HepG2 (cell line): ENCODE measurements around the gene RNF208. TPM values are rescaled to one million over a fixed set of nuclear protein-coding genes. Genes with fewer than 3 reads are reported as not detected.

ENCODE experiments used
- ARNT ChIP-seq: fragments of 450-650 bp; IDR thresholded peaks from 2 replicates; pipeline ENCODE4 v1.6.1; 2017
- ARNT2 ChIP-seq: sonication (generic); formaldehyde crosslinking; IDR thresholded peaks from 2 replicates; pipeline ENCODE4 v1.8.0; 2022; ENCODE audit warnings: mild to moderate bottlenecking, low read depth, missing genetic modification reagents, moderate library complexity
- ATF7-NPFF ChIP-seq: sonication (generic); formaldehyde crosslinking; IDR thresholded peaks from 2 replicates; pipeline ENCODE4 v1.8.1; 2023; ENCODE audit warnings: mild to moderate bottlenecking, low read depth, missing genetic modification reagents, moderate library complexity
- CHD2 ChIP-seq: IDR thresholded peaks from 2 replicates; pipeline ENCODE4 v1.6.1; 2011; ENCODE audit warnings: low read depth, low read length, improper control_type of control experiment
- MAFK ChIP-seq, 2 experiments: IDR thresholded peaks in 1 of 2; conservative IDR thresholded peaks in 1 of 2; 2 replicates each; pipeline ENCODE4 v1.6.1; 2011; ENCODE audit warnings: improper control_type of control experiment in 2 of 2, low read length in 2 of 2
- NCOA2 ChIP-seq: sonication (generic); formaldehyde crosslinking; IDR thresholded peaks from 2 replicates; pipeline ENCODE4 v1.8.0; 2022; ENCODE audit warnings: inconsistent platforms
- NR3C1 ChIP-seq: sonication (generic); formaldehyde crosslinking; IDR thresholded peaks from 2 replicates; pipeline ENCODE4 v1.4.0; 2020; ENCODE audit warnings: missing genetic modification reagents
- POLR2A ChIP-seq, 2 experiments: IDR thresholded peaks; 2 replicates each; pipeline ENCODE4 v1.6.1; 2011; ENCODE audit warnings: low read depth in 2 of 2, low read length in 2 of 2, mild to moderate bottlenecking in 1 of 2, moderate library complexity in 1 of 2; ENCODE audit not compliant: insufficient read depth in 1 of 2
- RELA ChIP-seq: sonication (generic); formaldehyde crosslinking; IDR thresholded peaks from 2 replicates; pipeline ENCODE4 v1.4.0; 2020; ENCODE audit warnings: missing genetic modification reagents
- RORA ChIP-seq: sonication (generic); formaldehyde crosslinking; IDR thresholded peaks from 2 replicates; pipeline ENCODE4 v1.5.0; 2020; ENCODE audit warnings: mild to moderate bottlenecking, missing genetic modification reagents, moderate library complexity
- ZNF138 ChIP-seq: sonication (generic); formaldehyde crosslinking; IDR thresholded peaks from 2 replicates; pipeline ENCODE4 v1.5.0; 2020; ENCODE audit warnings: mild to moderate bottlenecking, low read depth, missing genetic modification reagents
- ZNF333 ChIP-seq: sonication (generic); formaldehyde crosslinking; IDR thresholded peaks from 2 replicates; pipeline ENCODE4 v1.4.0; 2020; ENCODE audit warnings: mild to moderate bottlenecking, missing genetic modification reagents, borderline replicate concordance
- ZNF776 ChIP-seq: sonication (generic); formaldehyde crosslinking; IDR thresholded peaks from 2 replicates; pipeline ENCODE4 v1.4.0; 2020; ENCODE audit warnings: mild to moderate bottlenecking, missing genetic modification reagents
- polyA plus RNA-seq, 8 experiments: library from polyadenylated mRNA; depleted of rRNA in 3 of 8; stranded (reverse) in 7 of 8; unstranded in 1 of 8; fragments of >200 nt; fragmentation: Illumina TruSeq in 4 of 8; extraction: Trizol in 4 of 8; gene quantifications; 2 replicates each; pipeline versions ENCODE4 v1.2.1 to v1.2.3, GENCODE V29; 2011 to 2016; ENCODE audit warnings: low read depth in 4 of 8, missing spikeins in 1 of 8, mixed read lengths in 1 of 8; ENCODE audit not compliant: insufficient read depth in 1 of 8
- total RNA-seq, 5 experiments: library from RNA; depleted of rRNA; stranded (reverse); fragments of >200 nt; fragmentation: Illumina TruSeq; extraction: Trizol; gene quantifications; 2 replicates each; pipeline ENCODE4 v1.2.3, GENCODE V29; 2016; ENCODE audit warnings: low read depth in 1 of 5
- TF ChIP-seq, protein P1 (sequence below): sonication (generic); formaldehyde crosslinking; IDR thresholded peaks from 2 replicates; pipeline ENCODE4 v1.5.0; 2020; ENCODE audit warnings: missing genetic modification reagents, mild to moderate bottlenecking, borderline replicate concordance
- TF ChIP-seq, protein P2 (sequence below): sonication (generic); formaldehyde crosslinking; IDR thresholded peaks from 2 replicates; pipeline ENCODE4 v1.4.0; 2020; ENCODE audit warnings: missing genetic modification reagents, mild to moderate bottlenecking, borderline replicate concordance
- TF ChIP-seq, protein P3 (sequence below): sonication (generic); formaldehyde crosslinking; IDR thresholded peaks from 2 replicates; pipeline ENCODE4 v1.4.0; 2020; ENCODE audit warnings: mild to moderate bottlenecking, missing genetic modification reagents, borderline replicate concordance
- TF ChIP-seq, protein P4 (sequence below): sonication (generic); formaldehyde crosslinking; IDR thresholded peaks from 2 replicates; pipeline ENCODE4 v1.4.0; 2020; ENCODE audit warnings: missing genetic modification reagents, borderline replicate concordance
- TF ChIP-seq, protein P5 (sequence below): sonication (generic); formaldehyde crosslinking; IDR thresholded peaks from 2 replicates; pipeline ENCODE4 v1.8.0; 2022; ENCODE audit warnings: missing genetic modification reagents, mild to moderate bottlenecking, borderline replicate concordance

Gene RNF208
- total and polyA plus RNA-seq, 2 of the 13 experiments (the other 11 are each of a cell fraction or from before 2014, with no cell fraction given) = 1.6 to 2.1 TPM

DNA sequence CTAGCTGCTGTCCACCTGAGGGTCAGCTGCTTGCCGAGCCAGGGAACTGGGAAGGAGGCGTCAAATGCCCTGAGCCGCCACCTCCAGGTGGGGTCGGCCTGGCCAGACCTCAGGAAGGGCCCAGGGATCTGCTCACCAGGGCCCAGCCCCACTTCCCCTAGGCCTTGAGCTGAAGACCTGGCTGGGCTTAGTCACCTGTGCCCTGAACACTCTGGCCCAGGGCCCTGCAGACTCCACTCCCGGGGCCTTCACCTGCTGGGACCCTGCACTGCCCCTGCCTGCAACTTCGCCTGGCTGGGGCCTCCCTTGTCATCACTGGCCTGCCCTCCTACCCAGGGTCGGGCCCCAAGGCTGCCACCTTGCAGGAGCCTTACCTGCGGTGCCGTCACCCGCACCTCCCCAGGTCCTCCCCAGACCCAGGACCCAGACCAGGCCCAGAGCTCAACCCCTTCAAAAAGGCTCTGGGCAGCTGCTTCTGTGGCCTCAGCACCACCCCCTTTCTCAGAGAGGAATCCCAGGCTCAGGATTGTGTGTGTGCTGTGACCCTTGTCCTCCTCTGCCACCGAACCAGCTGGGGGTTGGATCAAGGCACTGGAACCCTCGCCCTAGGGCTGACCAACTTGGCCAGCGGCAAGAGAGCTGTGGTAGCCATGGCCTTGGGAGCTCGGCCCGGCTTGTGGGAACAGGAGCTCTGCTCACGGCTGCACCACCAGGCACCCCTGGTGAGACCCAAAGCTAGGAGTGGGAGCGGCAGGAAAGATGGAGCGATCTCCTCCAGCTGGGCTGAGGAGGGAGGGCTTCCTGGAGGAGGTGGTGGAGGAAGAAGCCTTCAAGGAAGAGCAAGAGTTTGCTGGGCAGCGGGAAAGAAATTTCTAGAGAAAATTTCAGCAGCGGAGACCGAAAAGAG, 31.9 kb upstream of the RNF208 start (continued):
- TF ChIP-seq, protein P1, sequence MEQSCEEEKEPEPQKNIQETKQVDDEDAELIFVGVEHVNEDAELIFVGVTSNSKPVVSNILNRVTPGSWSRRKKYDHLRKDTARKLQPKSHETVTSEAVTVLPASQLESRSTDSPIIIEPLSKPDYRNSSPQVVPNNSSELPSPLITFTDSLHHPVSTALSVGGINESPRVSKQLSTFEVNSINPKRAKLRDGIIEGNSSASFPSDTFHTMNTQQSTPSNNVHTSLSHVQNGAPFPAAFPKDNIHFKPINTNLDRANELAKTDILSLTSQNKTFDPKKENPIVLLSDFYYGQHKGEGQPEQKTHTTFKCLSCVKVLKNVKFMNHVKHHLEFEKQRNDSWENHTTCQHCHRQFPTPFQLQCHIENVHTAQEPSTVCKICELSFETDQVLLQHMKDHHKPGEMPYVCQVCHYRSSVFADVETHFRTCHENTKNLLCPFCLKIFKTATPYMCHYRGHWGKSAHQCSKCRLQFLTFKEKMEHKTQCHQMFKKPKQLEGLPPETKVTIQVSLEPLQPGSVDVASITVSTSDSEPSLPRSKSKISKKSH (CRISPR knock-in tag) = no peak
- TF ChIP-seq RELA (CRISPR knock-in tag) (no peak), ARNT2 (CRISPR knock-in tag) (no peak), CHD2 (no peak), ZNF333 (peak; percentile 87; the same call in 1 of the 2 replicates), POLR2A (IDR thresholded peaks at IDR 0.05; ENCODE audit: insufficient read depth in 1 of 2, low read depth in 2 of 2, low read length in 2 of 2) (no peak), ATF7-NPFF (CRISPR knock-in tag) (no peak), RORA (CRISPR knock-in tag) (no peak), NCOA2 (CRISPR knock-in tag) (no peak), ZNF138 (CRISPR knock-in tag) (no peak), NR3C1 (no peak), MAFK (conservative IDR thresholded peaks at IDR 0.05 in 1 of 2, IDR thresholded peaks at IDR 0.05 in 1 of 2; ENCODE audit: low read length in 2 of 2) (no peak), ARNT (no peak), ZNF776 (CRISPR knock-in tag) (peak; percentile 60; the same call in 1 of the 2 replicates)
- TF ChIP-seq, protein P2, sequence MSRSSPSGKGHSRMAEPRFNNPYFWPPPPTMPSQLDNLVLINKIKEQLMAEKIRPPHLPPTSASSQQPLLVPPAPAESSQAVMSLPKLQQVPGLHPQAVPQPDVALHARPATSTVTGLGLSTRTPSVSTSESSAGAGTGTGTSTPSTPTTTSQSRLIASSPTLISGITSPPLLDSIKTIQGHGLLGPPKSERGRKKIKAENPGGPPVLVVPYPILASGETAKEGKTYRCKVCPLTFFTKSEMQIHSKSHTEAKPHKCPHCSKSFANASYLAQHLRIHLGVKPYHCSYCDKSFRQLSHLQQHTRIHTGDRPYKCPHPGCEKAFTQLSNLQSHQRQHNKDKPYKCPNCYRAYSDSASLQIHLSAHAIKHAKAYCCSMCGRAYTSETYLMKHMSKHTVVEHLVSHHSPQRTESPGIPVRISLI (CRISPR knock-in tag) = no peak
- TF ChIP-seq, protein P3, sequence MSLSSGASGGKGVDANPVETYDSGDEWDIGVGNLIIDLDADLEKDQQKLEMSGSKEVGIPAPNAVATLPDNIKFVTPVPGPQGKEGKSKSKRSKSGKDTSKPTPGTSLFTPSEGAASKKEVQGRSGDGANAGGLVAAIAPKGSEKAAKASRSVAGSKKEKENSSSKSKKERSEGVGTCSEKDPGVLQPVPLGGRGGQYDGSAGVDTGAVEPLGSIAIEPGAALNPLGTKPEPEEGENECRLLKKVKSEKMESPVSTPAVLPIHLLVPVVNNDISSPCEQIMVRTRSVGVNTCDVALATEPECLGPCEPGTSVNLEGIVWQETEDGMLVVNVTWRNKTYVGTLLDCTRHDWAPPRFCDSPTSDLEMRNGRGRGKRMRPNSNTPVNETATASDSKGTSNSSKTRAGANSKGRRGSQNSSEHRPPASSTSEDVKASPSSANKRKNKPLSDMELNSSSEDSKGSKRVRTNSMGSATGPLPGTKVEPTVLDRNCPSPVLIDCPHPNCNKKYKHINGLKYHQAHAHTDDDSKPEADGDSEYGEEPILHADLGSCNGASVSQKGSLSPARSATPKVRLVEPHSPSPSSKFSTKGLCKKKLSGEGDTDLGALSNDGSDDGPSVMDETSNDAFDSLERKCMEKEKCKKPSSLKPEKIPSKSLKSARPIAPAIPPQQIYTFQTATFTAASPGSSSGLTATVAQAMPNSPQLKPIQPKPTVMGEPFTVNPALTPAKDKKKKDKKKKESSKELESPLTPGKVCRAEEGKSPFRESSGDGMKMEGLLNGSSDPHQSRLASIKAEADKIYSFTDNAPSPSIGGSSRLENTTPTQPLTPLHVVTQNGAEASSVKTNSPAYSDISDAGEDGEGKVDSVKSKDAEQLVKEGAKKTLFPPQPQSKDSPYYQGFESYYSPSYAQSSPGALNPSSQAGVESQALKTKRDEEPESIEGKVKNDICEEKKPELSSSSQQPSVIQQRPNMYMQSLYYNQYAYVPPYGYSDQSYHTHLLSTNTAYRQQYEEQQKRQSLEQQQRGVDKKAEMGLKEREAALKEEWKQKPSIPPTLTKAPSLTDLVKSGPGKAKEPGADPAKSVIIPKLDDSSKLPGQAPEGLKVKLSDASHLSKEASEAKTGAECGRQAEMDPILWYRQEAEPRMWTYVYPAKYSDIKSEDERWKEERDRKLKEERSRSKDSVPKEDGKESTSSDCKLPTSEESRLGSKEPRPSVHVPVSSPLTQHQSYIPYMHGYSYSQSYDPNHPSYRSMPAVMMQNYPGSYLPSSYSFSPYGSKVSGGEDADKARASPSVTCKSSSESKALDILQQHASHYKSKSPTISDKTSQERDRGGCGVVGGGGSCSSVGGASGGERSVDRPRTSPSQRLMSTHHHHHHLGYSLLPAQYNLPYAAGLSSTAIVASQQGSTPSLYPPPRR (CRISPR knock-in tag) = no peak
- TF ChIP-seq, protein P4, sequence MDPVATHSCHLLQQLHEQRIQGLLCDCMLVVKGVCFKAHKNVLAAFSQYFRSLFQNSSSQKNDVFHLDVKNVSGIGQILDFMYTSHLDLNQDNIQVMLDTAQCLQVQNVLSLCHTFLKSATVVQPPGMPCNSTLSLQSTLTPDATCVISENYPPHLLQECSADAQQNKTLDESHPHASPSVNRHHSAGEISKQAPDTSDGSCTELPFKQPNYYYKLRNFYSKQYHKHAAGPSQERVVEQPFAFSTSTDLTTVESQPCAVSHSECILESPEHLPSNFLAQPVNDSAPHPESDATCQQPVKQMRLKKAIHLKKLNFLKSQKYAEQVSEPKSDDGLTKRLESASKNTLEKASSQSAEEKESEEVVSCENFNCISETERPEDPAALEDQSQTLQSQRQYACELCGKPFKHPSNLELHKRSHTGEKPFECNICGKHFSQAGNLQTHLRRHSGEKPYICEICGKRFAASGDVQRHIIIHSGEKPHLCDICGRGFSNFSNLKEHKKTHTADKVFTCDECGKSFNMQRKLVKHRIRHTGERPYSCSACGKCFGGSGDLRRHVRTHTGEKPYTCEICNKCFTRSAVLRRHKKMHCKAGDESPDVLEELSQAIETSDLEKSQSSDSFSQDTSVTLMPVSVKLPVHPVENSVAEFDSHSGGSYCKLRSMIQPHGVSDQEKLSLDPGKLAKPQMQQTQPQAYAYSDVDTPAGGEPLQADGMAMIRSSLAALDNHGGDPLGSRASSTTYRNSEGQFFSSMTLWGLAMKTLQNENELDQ (CRISPR knock-in tag) = no peak
- TF ChIP-seq, protein P5, sequence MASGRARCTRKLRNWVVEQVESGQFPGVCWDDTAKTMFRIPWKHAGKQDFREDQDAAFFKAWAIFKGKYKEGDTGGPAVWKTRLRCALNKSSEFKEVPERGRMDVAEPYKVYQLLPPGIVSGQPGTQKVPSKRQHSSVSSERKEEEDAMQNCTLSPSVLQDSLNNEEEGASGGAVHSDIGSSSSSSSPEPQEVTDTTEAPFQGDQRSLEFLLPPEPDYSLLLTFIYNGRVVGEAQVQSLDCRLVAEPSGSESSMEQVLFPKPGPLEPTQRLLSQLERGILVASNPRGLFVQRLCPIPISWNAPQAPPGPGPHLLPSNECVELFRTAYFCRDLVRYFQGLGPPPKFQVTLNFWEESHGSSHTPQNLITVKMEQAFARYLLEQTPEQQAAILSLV = no peak
